GM12878 (cell line): ENCODE results near the gene ME3. TPM values are rescaled to one million over a fixed set of nuclear protein-coding genes. Genes with fewer than 3 reads are reported as not detected.

ENCODE experiments used
- ATAC-seq: fragments of 200-7000 bp; cut with Tn5 transposase; 3 replicates; pipeline ENCODE4 v1.9.1; 2020; ENCODE audit warnings: mild to moderate bottlenecking, moderate library complexity
- BruUV-seq: library from RNA; stranded (reverse); fragments of 400-500 nt; replicated peaks from 2 replicates; lab custom pipeline; 2021; lab: Mats Ljungman, UMichigan
- CTCF ChIA-PET: fragments of 300-600 bp; sonication (Branson Sonifier 250); formaldehyde crosslinking; extraction: SDS; loops from one replicate; lab custom pipeline; 2021; ENCODE audit warnings: inconsistent platforms; lab: Yijun Ruan, JAX
- POLR2A ChIA-PET: fragments of 350-600 bp; formaldehyde crosslinking; extraction: SDS; loops from one replicate; lab custom pipeline; 2021; ENCODE audit warnings: inconsistent platforms; lab: Charles Lee
- RAD21 ChIA-PET: fragments of 300-600 bp; sonication (Branson Sonifier 250); formaldehyde crosslinking; loops from one replicate; lab custom pipeline; 2023; ENCODE audit warnings: antibody characterized with exemption; ENCODE audit not compliant: unreplicated experiment; lab: Charles Lee
- SMC1A ChIA-PET: fragments of 300-600 bp; sonication (Branson Sonifier 250); formaldehyde crosslinking; loops from one replicate; lab custom pipeline; 2023; ENCODE audit not compliant: unreplicated experiment, uncharacterized antibody; lab: Charles Lee
- DNase-seq: peaks from one replicate; pipeline ENCODE4 v3.0.0-alpha.2; 2011; ENCODE audit warnings: low read depth, low spot score
- FAIRE-seq: peaks from 3 replicates; lab custom pipeline; 2011; peaks lifted over from hg19 to GRCh38; lab: Jason Lieb, UNC
- H2AFZ ChIP-seq: 2 replicates; pipeline ENCODE4 v1.6.0; 2011; ENCODE audit warnings: low read depth, low read length, control low read depth; ENCODE audit not compliant: control insufficient read depth
- H3K27ac ChIP-seq: 2 replicates; pipeline ENCODE4 v1.5.1; 2011; ENCODE audit warnings: control low read depth; ENCODE audit not compliant: control insufficient read depth, insufficient read depth
- H3K27me3 ChIP-seq, 2 experiments: replicated peaks in 1 of 2; 2 replicates each; pipeline versions ENCODE4 v1.6.0 to v1.6.1; 2011; ENCODE audit warnings: low read length in 1 of 2; ENCODE audit not compliant: control insufficient read depth in 2 of 2, insufficient read depth in 2 of 2
- H3K36me3 ChIP-seq, 2 experiments: 2 replicates each; pipeline ENCODE4 v1.5.1; 2011; ENCODE audit warnings: low read length in 1 of 2; ENCODE audit not compliant: control insufficient read depth in 2 of 2, insufficient read depth in 2 of 2
- H3K4me1 ChIP-seq: 2 replicates; pipeline ENCODE4 v1.6.1; 2011; ENCODE audit warnings: mild to moderate bottlenecking, low read length, moderate library complexity, mixed read lengths; ENCODE audit not compliant: control insufficient read depth, insufficient read depth
- H3K4me2 ChIP-seq: 2 replicates; pipeline ENCODE4 v1.6.0; 2011; ENCODE audit warnings: control low read depth; ENCODE audit not compliant: control insufficient read depth, insufficient read depth
- H3K4me3 ChIP-seq: fragments of 200-600 bp; sonication (generic); 2 replicates; pipeline ENCODE4 v1.5.1; 2016
- H3K79me2 ChIP-seq: 2 replicates; pipeline ENCODE4 v1.6.0; 2011; ENCODE audit warnings: low read length; ENCODE audit not compliant: control insufficient read depth, insufficient read depth
- H3K9ac ChIP-seq: 2 replicates; pipeline ENCODE4 v1.8.0; 2011; ENCODE audit warnings: low read length, control low read depth, mixed read lengths; ENCODE audit not compliant: control insufficient read depth, insufficient read depth
- H3K9me3 ChIP-seq: replicated peaks from 3 replicates; pipeline ENCODE4 v1.5.1; 2011; ENCODE audit warnings: mild to moderate bottlenecking, low read length; ENCODE audit not compliant: control insufficient read depth, insufficient read depth
- H4K20me1 ChIP-seq: 2 replicates; pipeline ENCODE4 v1.6.0; 2011; ENCODE audit not compliant: control insufficient read depth, insufficient read depth
- CEBPZ ChIP-seq: fragments of 150-350 bp; IDR thresholded peaks from 2 replicates; pipeline ENCODE4 v1.6.1; 2016; ENCODE audit warnings: low read depth, low read length
- CREM ChIP-seq: IDR thresholded peaks from 2 replicates; pipeline ENCODE4 v1.6.1; 2014; ENCODE audit warnings: antibody characterized with exemption, low read depth
- E2F8 ChIP-seq: fragments of 450-650 bp; IDR thresholded peaks from 2 replicates; pipeline ENCODE4 v1.6.1; 2018; ENCODE audit warnings: mild to moderate bottlenecking, low read depth, moderate library complexity; ENCODE audit not compliant: partially characterized antibody
- FOXK2 ChIP-seq: fragments of 450-650 bp; IDR thresholded peaks from 2 replicates; pipeline ENCODE4 v1.6.1; 2017; ENCODE audit warnings: mild to moderate bottlenecking, moderate library complexity
- HDAC2 ChIP-seq: fragments of 200-600 bp; sonication (generic); IDR thresholded peaks from 2 replicates; pipeline ENCODE4 v1.6.1; 2017
- IKZF2 ChIP-seq, 2 experiments: fragments of 450-650 bp; IDR thresholded peaks; 2 replicates each; pipeline ENCODE4 v1.6.1; 2017; ENCODE audit warnings: mild to moderate bottlenecking in 2 of 2, moderate library complexity in 2 of 2
- JUNB ChIP-seq: IDR thresholded peaks from 2 replicates; pipeline ENCODE4 v1.6.1; 2016; ENCODE audit warnings: antibody characterized with exemption, mild to moderate bottlenecking
- KLF5 ChIP-seq: fragments of 450-650 bp; IDR thresholded peaks from 2 replicates; pipeline ENCODE4 v1.6.1; 2014; ENCODE audit warnings: mild to moderate bottlenecking; ENCODE audit not compliant: partially characterized antibody
- LARP7 ChIP-seq: fragments of 450-650 bp; IDR thresholded peaks from 2 replicates; pipeline ENCODE4 v1.6.1; 2017; ENCODE audit warnings: mild to moderate bottlenecking
- POU2F2 ChIP-seq: IDR thresholded peaks from 3 replicates; pipeline ENCODE4 v1.6.1; 2011; ENCODE audit warnings: low read depth, mild to moderate bottlenecking, low read length, borderline replicate concordance
- PRDM15 ChIP-seq: fragments of 450-650 bp; formaldehyde crosslinking; IDR thresholded peaks from 2 replicates; pipeline ENCODE4 v1.4.0; 2020; ENCODE audit warnings: mild to moderate bottlenecking, moderate library complexity
- RAD51 ChIP-seq: fragments of 450-650 bp; IDR thresholded peaks from 2 replicates; pipeline ENCODE4 v1.6.1; 2016; ENCODE audit warnings: moderate library complexity, mild to moderate bottlenecking, inconsistent platforms
- RBBP5 ChIP-seq: fragments of 200-600 bp; sonication (generic); conservative IDR thresholded peaks from 2 replicates; pipeline ENCODE4 v1.6.1; 2016
- SIN3A ChIP-seq: IDR thresholded peaks from 2 replicates; pipeline ENCODE4 v1.6.1; 2012; ENCODE audit warnings: low read depth, low read length, improper control_type of control experiment
- TBL1XR1 ChIP-seq: IDR thresholded peaks from 2 replicates; pipeline ENCODE4 v1.6.1; 2012; ENCODE audit warnings: low read depth, low read length, improper control_type of control experiment
- USF2 ChIP-seq: IDR thresholded peaks from 2 replicates; pipeline ENCODE4 v1.6.1; 2011; ENCODE audit warnings: low read depth, low read length, improper control_type of control experiment, borderline replicate concordance
- WGBS: methylation state at CpG from one replicate; pipeline ENCODE4 v1.1.6; 2016; ENCODE audit warnings: low lambda C conversion rate; ENCODE audit not compliant: insufficient replicate concordance, insufficient coverage; ENCODE audit errors: missing lambda C conversion rate; 5-methylcytosine and 5-hydroxymethylcytosine counted together
- in situ Hi-C: fragments of 300-500 bp; cut with MboI; formaldehyde crosslinking; loops from 9 replicates; pipeline ENCODE4 v1.14.3; 2018; ENCODE audit warnings: mixed read lengths
- intact Hi-C: fragments of 100-400 bp; cut with micrococcal nuclease; formaldehyde crosslinking; loops from one replicate; pipeline ENCODE4 v1.14.2; 2022; ENCODE audit not compliant: unreplicated experiment
- polyA plus RNA-seq, 11 experiments: library from polyadenylated mRNA; depleted of rRNA in 4 of 11; unstranded in 6 of 11; stranded (reverse) in 5 of 11; fragments of >200 nt; fragmentation: Nextera tagmentation in 4 of 11; fragmentation: Illumina TruSeq in 1 of 11; extraction: Ambion mirVana in 4 of 11; extraction: Trizol in 1 of 11; gene quantifications; 1 replicate in 1 of 11; 2 replicates in 10 of 11; pipeline versions ENCODE4 v1.2.1 to v1.2.3, GENCODE V29; 2011 to 2016; ENCODE audit warnings: inconsistent platforms in 2 of 11, missing spikeins in 2 of 11, low read depth in 1 of 11
- total RNA-seq, 4 experiments: library from RNA; depleted of rRNA in 3 of 4; stranded (reverse); fragments of >200 nt in 3 of 4; fragmentation: Illumina TruSeq in 1 of 4; extraction: Trizol in 1 of 4; gene quantifications; 2 replicates each; pipeline versions ENCODE4 v1.2.1 to v1.2.3, GENCODE V29; 2013 to 2021

ME3 gene
- total and polyA plus RNA-seq, 10 of the 15 experiments (the other 5 are each of a cell fraction or from before 2014, with no cell fraction given): 0.06 to 0.40 (median 0.19) TPM; not detected in 2

GRCh38 chr11:86499723-86500129, 172.7 kb downstream of the ME3 start:
- no peak overlapping the region for H2AFZ ChIP-seq
- 55% methylated on average over 4 of the region's 4 CpGs for WGBS
- TF ChIP-seq RBBP5 (no peak), CREM (no peak), SIN3A (no peak), E2F8 (no peak), HDAC2 (no peak), USF2 (no peak), POU2F2 (no peak), LARP7 (no peak), KLF5 (no peak), CEBPZ (no peak), RAD51 (no peak), JUNB (no peak), FOXK2 (no peak), TBL1XR1 (no peak), PRDM15 (CRISPR knock-in tag) (no peak), IKZF2 (IDR thresholded peaks at IDR 0.05) (no peak)

More at GRCh38 chr11:86499723-86500129, 172.7 kb downstream of the ME3 start:
- H3K4me1 ChIP-seq: no peaks in the 10 kb centered on the region
- no peak for FAIRE-seq
- H3K79me2 ChIP-seq: no peaks in the 10 kb centered on the region
- ChIA-PET RAD21 (no interaction called here), POLR2A (no interaction called here), CTCF (interaction anchor here (1.0 kb wide), 1 partner anchor 9 kb away, joined by 3 read pairs; no protein-coding TSS in a partner anchor), SMC1A (interaction anchor here (1.4 to 1.8 kb wide), 2 partner anchors 9 to 15 kb away, joined by 5 read pairs; no protein-coding TSS in a partner anchor)
- no peak overlapping the region for H3K4me3 ChIP-seq
- H3K9me3 ChIP-seq: no peaks in the 10 kb centered on the region
- no peaks in the 10 kb centered on the region for H4K20me1 ChIP-seq
- no peak for DNase-seq
- H3K36me3 ChIP-seq: no peaks in the 10 kb centered on the region
- in situ Hi-C loops (no loop called here), intact Hi-C loops (no loop called here)
- peaks cover 0 to 2% of the 10 kb centered on the region in 2 experiments for H3K27me3 ChIP-seq
- no peak overlapping the region for H3K27ac ChIP-seq
- no TSS peak for BruUV-seq
- H3K4me2 ChIP-seq: no peak overlapping the region
- H3K9ac ChIP-seq: no peak overlapping the region
- no peak for ATAC-seq
